HepG2 (cell line): ENCODE data around the gene WSCD2.

Source experiments
- AKAP8 ChIP-seq: sonication (generic); formaldehyde crosslinking; IDR thresholded peaks from 2 replicates; pipeline ENCODE4 v1.5.1; 2020; ENCODE audit warnings: mild to moderate bottlenecking, missing genetic modification reagents
- ATF6 ChIP-seq: sonication (generic); formaldehyde crosslinking; conservative IDR thresholded peaks from 2 replicates; pipeline ENCODE4 v1.4.0; 2020; ENCODE audit warnings: missing genetic modification reagents
- GABPA ChIP-seq, 2 experiments: IDR thresholded peaks; 2 replicates each; pipeline ENCODE4 v1.6.1; 2011 to 2016; ENCODE audit warnings: low read depth in 2 of 2, low read length in 1 of 2, missing biosample characterization in 1 of 2, missing genetic modification characterization in 1 of 2
- HDAC6 ChIP-seq: fragments of 200-600 bp; sonication (generic); IDR thresholded peaks from 2 replicates; pipeline ENCODE4 v1.7.0; 2017; ENCODE audit warnings: mild to moderate bottlenecking, antibody characterized with exemption, low read length, low read depth
- RNF219 ChIP-seq: sonication (generic); formaldehyde crosslinking; IDR thresholded peaks from 2 replicates; pipeline ENCODE4 v1.5.0; 2020; ENCODE audit warnings: mild to moderate bottlenecking, missing genetic modification reagents
- ZBTB33 ChIP-seq: sonication (generic); formaldehyde crosslinking; IDR thresholded peaks from 2 replicates; pipeline ENCODE4 v1.4.0; 2020; ENCODE audit warnings: missing genetic modification reagents
- ZNF335 ChIP-seq: sonication (generic); formaldehyde crosslinking; IDR thresholded peaks from 2 replicates; pipeline ENCODE4 v1.4.0; 2020; ENCODE audit warnings: missing genetic modification reagents
- ZZZ3 ChIP-seq: sonication (generic); formaldehyde crosslinking; IDR thresholded peaks from 2 replicates; pipeline ENCODE4 v1.4.0; 2020; ENCODE audit warnings: missing genetic modification reagents, mild to moderate bottlenecking, borderline replicate concordance
- TF ChIP-seq, protein P1 (sequence below): sonication (generic); formaldehyde crosslinking; IDR thresholded peaks from 2 replicates; pipeline ENCODE4 v1.5.0; 2020; ENCODE audit warnings: missing genetic modification reagents

DNA sequence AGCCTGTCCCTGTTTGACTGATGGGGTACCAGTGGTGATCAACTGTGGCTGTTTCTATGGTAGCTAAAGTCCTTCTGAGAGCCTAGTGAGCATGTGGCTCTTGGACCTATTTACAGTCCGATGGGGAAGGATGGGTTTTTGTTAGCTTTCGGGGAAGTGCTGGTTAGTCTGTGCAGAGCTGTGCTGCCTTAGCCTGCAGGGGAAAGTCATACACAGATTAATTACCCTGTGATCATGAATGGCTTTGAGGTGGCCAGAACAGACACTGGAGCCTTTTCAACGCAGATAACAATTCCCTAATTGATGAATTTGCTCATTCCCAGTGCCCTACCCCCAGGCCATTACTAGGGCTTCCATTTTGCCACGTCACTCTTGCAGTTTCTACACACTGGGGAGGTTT lies 99.7 kb downstream of the WSCD2 start:
- no peak for TF ChIP-seq ZNF335
- no peak for TF ChIP-seq ZBTB33
- TF ChIP-seq, protein P1, sequence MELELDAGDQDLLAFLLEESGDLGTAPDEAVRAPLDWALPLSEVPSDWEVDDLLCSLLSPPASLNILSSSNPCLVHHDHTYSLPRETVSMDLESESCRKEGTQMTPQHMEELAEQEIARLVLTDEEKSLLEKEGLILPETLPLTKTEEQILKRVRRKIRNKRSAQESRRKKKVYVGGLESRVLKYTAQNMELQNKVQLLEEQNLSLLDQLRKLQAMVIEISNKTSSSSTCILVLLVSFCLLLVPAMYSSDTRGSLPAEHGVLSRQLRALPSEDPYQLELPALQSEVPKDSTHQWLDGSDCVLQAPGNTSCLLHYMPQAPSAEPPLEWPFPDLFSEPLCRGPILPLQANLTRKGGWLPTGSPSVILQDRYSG (CRISPR knock-in tag) = no peak
- no peak for TF ChIP-seq ATF6
- TF ChIP-seq RNF219 (CRISPR knock-in tag) = no peak
- TF ChIP-seq HDAC6 = no peak
- TF ChIP-seq GABPA (IDR thresholded peaks at IDR 0.05; ENCODE audit: low read depth, low read length) = no peak
- TF ChIP-seq GABPA (CRISPR knock-in tag; IDR thresholded peaks at IDR 0.05; ENCODE audit: low read depth) = no peak
- TF ChIP-seq ZZZ3 (CRISPR knock-in tag) = no peak
- no peak for TF ChIP-seq AKAP8 (CRISPR knock-in tag)
